ENCODE measurements around the gene KCNIP3.

The KCNIP3 gene

GRCh38 chr2:95309599-95309998, 12.5 kb downstream of the KCNIP3 start:
- Histone ChIP-seq H3K4me3 (replicated peaks; ENCODE audit: low read depth, low read length) (no peak overlapping the region), H3K36me3 (ENCODE audit: control insufficient read depth, insufficient read depth, low read length) (no peaks in the 10 kb centered on the region), H3K27me3 (replicated peaks; ENCODE audit: control insufficient read depth, insufficient read depth, low read length) (no peaks in the 10 kb centered on the region; the same call in none of the 2 replicates)
- TF ChIP-seq CTCF (IDR thresholded peaks at IDR 0.05; ENCODE audit: insufficient read depth, low read length, poor library complexity, severe bottlenecking), result no peak
- DNase-seq (ENCODE audit: extremely low read depth, insufficient read length), result no peak

GRCh38 chr2:95310216-95310615, 13.1 kb downstream of the KCNIP3 start:
- no peak overlapping the region for H3K4me3 ChIP-seq (replicated peaks; ENCODE audit: low read depth, low read length)
- no peak for DNase-seq (ENCODE audit: extremely low read depth, insufficient read length)
- no peaks in the 10 kb centered on the region; the same call in none of the 2 replicates for H3K27me3 ChIP-seq (replicated peaks; ENCODE audit: control insufficient read depth, insufficient read depth, low read length)
- TF ChIP-seq CTCF (IDR thresholded peaks at IDR 0.05; ENCODE audit: insufficient read depth, low read length, poor library complexity, severe bottlenecking), result no peak
- H3K36me3 ChIP-seq (ENCODE audit: control insufficient read depth, insufficient read depth, low read length), result no peaks in the 10 kb centered on the region

GRCh38 chr2:95310651-95311050, 13.5 kb downstream of the KCNIP3 start:
- H3K36me3 ChIP-seq (ENCODE audit: control insufficient read depth, insufficient read depth, low read length), result no peaks in the 10 kb centered on the region
- H3K4me3 ChIP-seq (replicated peaks; ENCODE audit: low read depth, low read length), result no peak overlapping the region
- no peaks in the 10 kb centered on the region; the same call in none of the 2 replicates for H3K27me3 ChIP-seq (replicated peaks; ENCODE audit: control insufficient read depth, insufficient read depth, low read length)
- no peak for DNase-seq (ENCODE audit: extremely low read depth, insufficient read length)
- no peak for TF ChIP-seq CTCF (IDR thresholded peaks at IDR 0.05; ENCODE audit: insufficient read depth, low read length, poor library complexity, severe bottlenecking)

- TF ChIP-seq CTCF (IDR thresholded peaks at IDR 0.05; ENCODE audit: insufficient read depth, low read length, poor library complexity, severe bottlenecking), result no peak
- no peak overlapping the region for H3K4me3 ChIP-seq (replicated peaks; ENCODE audit: low read depth, low read length)
- H3K36me3 ChIP-seq (ENCODE audit: control insufficient read depth, insufficient read depth, low read length), result no peaks in the 10 kb centered on the region
- H3K27me3 ChIP-seq (replicated peaks; ENCODE audit: control insufficient read depth, insufficient read depth, low read length), result no peaks in the 10 kb centered on the region; the same call in none of the 2 replicates
- DNase-seq (ENCODE audit: extremely low read depth, insufficient read length), result no peak
Measured at GRCh38 chr2:95311815-95312542, 14.8 kb downstream of the KCNIP3 start.

- no peaks in the 10 kb centered on the region for H3K36me3 ChIP-seq (ENCODE audit: control insufficient read depth, insufficient read depth, low read length)
- no peaks in the 10 kb centered on the region; the same call in none of the 2 replicates for H3K27me3 ChIP-seq (replicated peaks; ENCODE audit: control insufficient read depth, insufficient read depth, low read length)
- no peak overlapping the region for H3K4me3 ChIP-seq (replicated peaks; ENCODE audit: low read depth, low read length)
- no peak for DNase-seq (ENCODE audit: extremely low read depth, insufficient read length)
- no peak for TF ChIP-seq CTCF (IDR thresholded peaks at IDR 0.05; ENCODE audit: insufficient read depth, low read length, poor library complexity, severe bottlenecking)
Measured at GRCh38 chr2:95312543-95313201, 15.5 kb downstream of the KCNIP3 start.
